GM19395 (cell line): ENCODE data around the gene KCNJ4.
"Not testable (repeated sequence)": the region's sequence is repeated elsewhere in the genome, so short reads cannot be mapped to it uniquely, and the experiment has no call there.

Experiments used
- ATAC-seq: cut with Tn5 transposase; IDR thresholded peaks from one replicate; pipeline ENCODE4 v1.9.1; 2021; ENCODE audit warnings: mild to moderate bottlenecking, moderate library complexity; ENCODE audit not compliant: unreplicated experiment

KCNJ4 gene

GRCh38 chr22:38388506-38389427 is 66.2 kb downstream of the KCNJ4 start:
- not testable (repeated sequence) for ATAC-seq

- not testable (repeated sequence) for ATAC-seq
Observed at GRCh38 chr22:38386918-38387317, 68.1 kb downstream of the KCNJ4 start.

DNA sequence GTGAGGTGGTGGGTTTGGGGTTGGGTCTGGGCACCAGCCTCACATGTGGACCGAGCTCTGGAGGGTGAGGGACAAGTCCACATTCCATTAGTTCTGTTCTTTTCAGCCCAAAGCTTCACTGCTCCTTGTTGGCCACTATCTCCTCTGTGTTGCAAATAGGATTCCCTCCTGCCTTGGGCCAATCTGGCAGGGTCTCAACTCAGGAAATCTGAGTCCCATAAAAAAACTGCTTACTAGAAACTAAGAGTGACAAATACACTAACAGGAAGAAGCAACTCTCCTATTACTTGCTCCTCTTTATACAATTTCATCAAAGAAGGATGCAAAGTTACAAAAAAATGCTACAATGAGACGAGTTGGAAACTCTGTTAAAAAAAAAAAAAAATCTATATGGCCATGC is 71.6 kb downstream of the KCNJ4 start:
- ATAC-seq = no peak

GRCh38 chr22:38381371-38381770 is 73.6 kb downstream of the KCNJ4 start:
- ATAC-seq = not testable (repeated sequence)
